T follicular helper cell (primary cell): Measurements from ENCODE around the gene LATS1.
A peak's percentile ranks its signal among the peaks of the same experiment; 100 is the strongest.
"Not testable (repeated sequence)": the region's sequence is repeated elsewhere in the genome, so short reads cannot be mapped to it uniquely, and the experiment has no call there.

Experiments
- DNase-seq: peaks from one replicate; pipeline ENCODE4 v3.0.0-alpha.2; 2020; ENCODE audit warnings: low read depth
- total RNA-seq, 2 experiments: gene quantifications; one replicate each; lab custom pipeline; 2026; lab: John Stamatoyannopoulos, UW

LATS1 gene
- 66.7 to 78.1 reads per million in 2 experiments for total RNA-seq

DNA sequence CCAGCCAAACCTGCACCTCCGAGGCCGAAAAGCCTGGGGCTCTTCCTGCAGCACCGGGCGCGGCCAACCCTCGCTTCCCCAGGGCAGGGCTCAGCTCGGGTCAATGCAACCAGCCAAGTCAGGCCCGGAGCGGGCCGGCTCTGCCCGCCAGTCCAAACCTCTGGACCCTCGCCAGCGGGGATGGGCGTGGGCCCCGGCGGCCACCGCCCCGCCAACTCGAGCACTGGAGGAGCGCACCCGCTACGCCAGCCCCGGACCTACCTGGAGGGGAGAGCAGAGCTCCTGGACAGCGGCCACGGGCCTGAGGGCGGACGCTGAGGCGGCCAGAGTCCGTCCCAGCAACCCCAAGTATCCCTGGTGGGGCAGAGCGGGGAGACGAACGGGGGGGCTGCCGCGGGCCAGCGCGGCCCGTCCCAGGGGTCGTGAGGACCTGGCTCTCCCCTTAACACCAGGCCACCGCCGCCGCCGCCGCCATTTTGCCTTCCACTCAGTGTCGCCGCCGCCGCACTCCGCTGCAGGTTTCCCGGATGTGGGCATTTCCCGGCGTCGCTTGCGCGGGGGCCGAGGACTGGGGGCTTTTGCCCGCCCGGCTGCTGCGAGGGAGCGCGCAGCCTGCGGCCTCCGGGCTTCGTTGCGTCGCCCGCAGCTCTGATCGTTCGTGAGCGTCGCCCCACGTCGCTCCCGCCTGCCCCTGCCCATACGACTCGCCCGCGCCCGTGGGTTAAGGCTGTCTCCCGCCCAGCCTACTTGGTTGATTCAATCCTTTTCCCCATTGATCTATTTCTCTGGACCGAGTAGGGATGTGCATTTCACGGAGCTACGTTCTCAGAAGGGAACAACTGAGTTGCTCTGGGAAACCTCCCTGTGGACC lies at the start of gene LATS1:
Gene LATS1 (minus strand): TSS at position 514 of the 871 bp plus-strand sequence. CDS start 15,975 bp downstream, outside the sequence.
- peak; percentile 90 for DNase-seq

DNA sequence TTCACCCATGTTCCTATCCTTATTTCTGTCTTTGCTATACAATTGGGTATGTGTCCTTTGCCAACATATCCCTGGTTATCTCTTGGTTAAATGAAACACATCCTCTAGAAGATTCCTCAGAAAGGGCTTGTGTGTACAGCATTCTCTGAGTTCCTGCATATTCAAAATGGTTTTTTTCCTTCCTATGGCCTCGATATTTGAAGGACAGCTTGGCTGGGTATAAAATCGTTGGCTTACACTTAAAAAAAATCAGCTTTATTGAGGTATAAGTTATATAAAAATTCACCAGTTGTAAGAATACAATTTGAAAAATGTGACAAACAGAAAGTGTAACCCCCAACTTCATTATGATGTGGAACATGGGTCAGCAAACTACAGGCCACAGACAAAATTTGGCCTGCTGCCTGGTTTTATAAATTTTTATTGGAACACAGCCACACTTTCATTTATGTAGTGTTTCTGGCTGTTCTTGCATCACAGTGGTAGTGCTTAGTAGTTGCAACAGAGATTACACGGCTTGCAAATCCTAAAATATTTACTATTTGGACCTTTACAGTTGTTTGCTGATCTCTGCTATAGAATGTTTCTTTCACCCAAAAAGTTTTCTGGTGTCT lies 48.4 kb upstream of the LATS1 start:
- no peak for DNase-seq

DNA sequence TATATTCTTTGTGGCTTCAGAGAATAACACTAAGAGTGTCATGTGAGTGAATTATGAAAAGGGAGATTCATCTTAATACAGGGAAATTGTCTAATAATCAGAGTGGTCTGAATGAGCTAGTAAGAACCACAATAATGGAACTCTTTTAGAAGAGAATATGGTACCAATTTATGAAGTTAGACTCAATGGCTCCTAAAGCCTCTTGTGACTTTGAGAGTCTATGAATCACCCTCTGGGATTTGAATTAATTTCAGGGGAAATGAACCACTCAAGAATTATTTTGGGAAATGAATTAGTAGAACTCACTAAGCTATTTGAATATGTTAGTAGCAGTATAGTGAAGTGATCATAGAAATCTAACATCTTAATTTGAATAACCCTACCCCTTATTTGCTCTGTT lies 46.0 kb upstream of the LATS1 start:
- DNase-seq: no peak

DNA sequence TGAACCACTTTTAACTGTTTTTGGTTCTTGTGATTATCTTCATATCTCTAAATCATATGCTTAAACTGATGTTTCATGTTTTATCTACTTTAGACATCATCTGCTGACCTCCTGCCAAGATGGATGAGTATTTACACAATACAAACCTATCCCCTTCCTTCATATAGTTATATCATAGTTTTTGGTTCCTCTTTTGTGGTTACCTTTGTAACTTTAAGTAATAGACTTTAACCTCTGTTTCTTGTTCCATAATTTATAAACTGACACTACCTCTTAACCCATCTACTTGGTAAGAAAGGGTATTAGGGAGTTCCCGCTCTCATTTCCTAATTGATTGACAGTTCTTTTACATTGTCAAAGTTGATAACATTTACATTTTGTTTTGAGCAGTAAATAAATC lies 43.5 kb upstream of the LATS1 start:
- no peak for DNase-seq

DNA sequence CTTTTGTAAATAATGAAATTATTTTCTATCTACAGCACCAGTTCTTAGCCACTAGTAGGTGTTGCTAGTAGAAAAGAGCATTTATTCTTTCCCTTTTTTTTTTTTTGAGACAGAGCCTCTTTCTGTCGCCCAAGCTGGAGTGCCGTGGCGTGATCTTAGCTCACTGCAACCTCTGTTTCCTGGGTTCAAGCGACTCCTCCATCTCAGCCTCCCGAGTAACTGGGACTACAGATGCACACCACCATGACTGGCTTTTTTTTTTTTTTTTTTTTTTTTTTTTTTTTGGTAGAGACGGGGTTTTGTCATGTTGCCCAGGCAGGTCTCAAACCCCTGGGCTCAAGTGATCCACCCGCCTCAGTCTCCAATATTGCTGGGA lies 38.3 kb upstream of the LATS1 start:
- no peak for DNase-seq

DNA sequence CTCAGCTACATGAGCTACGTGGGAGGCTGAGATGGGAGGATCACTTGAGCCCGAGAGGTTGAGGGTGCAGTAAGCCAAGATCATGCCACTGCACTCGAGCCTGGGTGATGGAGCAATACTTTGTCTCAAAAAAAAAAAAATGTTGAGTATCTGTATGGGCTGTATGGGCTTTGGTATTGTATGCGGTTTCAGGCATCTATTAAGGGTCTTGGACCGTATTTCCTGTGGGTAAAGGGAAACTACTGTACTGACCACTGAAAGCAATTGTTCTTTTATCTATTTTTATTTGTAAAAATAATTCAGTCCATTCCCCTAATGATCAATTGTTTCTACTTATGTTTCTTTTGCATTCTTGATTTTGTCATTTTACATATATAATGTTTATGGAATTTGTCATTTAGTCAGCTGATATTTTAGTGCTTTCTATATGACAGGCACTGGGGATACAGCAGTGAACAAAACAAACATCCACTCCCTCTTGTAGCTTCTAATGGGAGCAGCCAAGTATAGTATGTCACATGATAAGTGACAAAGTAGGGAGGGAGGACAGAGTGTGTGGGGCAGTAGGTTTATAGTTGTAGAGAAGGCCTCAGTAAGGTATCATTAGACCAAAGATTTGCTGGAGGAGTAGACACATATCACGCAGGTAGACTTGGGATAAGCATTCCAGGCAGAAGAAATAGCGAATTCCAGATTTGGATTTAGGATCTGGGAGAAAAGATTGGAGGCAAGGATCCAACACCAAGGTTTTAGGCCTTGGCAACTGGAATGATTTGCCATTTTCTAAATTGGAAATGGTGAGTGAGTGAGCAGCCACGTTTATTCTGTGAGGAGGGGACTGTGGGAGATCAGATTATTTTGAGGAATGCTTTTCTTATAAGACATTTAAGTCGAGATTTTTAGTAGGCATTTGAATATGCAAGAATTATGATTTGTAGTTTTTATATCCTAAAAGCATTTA lies 37.7 kb upstream of the LATS1 start:
- no peak for DNase-seq

DNA sequence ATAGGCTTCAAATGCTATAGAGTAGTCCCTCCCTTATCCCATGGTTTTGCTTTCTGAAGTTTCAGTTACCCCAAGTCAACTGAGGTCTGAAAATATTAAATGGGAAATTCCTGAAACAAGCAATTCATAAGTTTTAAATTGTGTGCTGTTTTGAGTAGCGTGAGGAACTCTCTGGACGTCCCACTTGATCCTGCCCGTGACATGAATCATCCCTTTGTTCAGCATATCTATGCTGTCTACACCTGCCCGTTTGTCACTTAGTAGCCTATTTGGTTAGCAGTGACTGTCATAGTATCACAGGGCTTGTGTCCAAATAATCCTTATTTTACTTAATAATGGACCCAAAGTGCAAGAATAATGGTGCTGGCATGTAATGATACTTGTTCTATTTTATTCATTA lies 36.6 kb upstream of the LATS1 start:
- no peak for DNase-seq

DNA sequence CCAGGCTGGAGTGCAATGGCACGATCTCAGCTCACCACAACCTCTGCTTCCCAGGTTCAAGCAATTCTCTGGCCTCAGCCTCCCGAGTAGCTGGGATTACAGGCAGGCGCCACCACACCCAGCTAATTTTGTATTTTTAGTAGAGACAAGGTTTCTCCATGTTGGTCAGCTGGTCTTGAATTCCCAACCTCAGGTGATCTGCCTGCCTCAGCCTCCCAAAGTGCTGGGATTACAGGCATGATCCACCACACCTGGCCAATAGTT lies 35.4 kb upstream of the LATS1 start:
- DNase-seq: not testable (repeated sequence)

DNA sequence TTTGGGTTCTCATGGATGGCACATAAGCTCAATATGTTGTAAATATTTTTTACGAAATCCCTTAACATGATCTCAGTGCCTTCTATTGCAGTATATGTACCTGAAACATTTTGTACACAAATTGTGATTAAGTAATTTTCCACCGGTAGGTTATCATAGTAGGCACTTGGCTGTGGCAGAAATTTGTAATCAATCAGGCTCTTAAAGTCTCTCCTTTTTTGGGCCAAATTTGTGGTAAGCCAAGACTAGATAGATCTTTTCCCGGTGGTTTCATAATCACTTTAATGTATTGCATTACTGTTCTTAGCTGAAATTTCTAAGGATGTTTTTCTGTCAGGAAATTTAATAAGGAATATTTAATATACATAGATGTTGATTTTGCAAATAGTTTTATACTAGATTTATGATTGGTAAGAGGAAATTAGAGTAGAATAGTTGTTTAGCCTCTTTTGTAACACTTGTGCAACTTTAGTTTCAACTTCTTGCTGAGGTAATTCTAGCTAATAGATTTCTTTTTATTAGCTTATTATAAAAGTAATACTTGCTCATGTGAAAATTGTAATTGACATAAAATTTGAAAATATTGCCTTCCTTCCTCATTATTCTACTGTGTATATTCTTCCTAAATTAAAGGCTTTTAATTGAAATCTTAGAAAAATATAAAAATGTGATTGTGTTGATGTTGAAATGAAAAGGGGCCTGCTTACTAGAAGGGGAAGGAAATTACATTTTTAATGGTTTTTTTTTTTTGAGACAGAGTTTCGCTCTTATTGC lies 34.9 kb upstream of the LATS1 start:
- no peak for DNase-seq

DNA sequence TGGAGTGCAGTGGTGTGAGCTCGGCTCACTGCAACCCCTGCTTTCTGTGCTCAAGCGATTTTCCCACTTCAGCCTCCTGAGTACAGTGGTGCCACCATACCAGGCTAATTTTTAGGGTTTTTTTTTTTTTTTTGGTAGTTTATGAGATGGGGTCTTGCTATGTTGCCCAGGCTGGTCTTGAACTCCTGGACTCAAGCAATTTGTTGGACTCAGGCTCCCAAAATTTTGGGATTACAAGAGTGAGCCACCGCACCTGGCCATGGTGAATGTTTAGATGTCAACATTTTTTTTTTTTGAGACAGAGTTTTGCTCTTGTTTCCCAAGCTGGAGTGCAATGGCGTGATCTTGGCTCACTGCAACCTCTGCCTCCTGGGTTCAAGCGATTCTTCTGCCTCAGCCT lies 34.0 kb upstream of the LATS1 start:
- not testable (repeated sequence) for DNase-seq

DNA sequence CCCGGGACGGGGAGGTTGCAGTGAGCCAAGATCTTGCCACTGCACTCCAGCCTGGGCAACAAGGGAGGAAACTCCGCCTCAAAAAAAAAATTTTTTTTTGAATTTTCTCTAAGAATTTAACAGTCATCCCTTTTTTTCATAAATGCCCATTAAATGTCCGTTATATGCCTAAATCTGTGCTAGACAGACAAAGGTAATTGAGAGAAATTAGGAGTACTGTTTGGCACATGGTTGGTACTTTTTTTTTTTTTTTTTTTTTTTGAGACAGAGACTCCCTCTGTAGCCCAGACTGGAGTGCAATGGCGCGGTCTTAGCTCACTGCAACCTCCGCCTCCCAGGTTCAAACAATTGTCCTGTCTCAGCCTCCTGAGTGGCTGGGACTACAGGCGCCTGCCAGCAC lies 33.3 kb upstream of the LATS1 start:
- no peak for DNase-seq

DNA sequence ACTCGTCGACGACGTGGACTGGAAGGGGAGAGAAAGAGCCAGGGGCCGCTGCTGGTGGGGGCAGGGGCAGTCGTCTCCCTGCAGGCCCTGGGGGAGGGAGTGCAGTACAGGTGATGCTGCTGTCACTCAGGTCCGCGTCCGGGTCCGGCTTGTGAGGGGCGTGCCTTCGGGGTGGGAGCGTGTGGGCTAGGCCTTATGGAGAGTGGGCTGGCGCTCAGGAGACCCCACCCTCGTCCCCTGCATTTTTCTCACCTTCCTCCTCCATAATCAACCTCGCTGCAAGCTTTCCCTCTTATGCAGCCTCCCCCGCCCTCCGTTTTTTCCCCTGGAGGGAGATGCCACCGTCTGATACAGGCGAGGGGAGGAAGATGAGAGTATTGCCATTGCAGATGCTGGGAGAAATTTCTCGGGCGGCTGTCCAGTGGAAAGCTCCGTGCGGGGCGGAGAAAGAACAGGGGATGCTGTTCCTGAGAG lies 32.3 kb upstream of the LATS1 start:
- DNase-seq: peak; percentile 19

DNA sequence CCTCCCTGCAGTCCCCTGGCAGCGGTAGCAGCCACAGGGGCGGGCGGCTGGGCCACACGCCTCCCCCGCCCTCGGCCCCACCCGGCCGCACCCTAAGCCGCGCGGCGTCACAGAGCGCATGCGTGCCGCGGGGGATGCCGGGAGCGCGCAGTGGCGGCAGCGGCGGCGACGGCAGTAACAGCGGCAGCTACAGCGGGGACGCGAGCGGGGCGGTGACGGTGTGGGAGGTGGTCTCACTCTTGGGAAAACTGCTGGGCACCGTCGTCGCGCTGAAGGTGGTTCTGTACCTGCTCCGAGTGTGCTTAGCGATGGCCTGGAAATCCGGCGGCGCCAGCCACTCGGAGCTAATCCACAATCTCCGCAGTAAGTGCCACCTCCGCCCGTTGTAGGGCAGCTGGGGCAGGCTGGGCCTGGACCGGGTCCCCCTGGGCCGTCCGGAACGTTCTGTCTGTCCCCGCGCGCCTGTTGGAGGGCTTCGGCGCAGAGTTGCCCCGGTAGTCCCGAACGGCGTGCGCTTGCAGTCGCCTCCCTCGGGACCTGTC lies 31.8 kb upstream of the LATS1 start, which contains the start of gene PCMT1:
Gene PCMT1 (plus strand): TSS at position 148 of the 542 bp plus-strand sequence. CDS start 161 bp downstream, at position 309.
- DNase-seq: peak; percentile 83

DNA sequence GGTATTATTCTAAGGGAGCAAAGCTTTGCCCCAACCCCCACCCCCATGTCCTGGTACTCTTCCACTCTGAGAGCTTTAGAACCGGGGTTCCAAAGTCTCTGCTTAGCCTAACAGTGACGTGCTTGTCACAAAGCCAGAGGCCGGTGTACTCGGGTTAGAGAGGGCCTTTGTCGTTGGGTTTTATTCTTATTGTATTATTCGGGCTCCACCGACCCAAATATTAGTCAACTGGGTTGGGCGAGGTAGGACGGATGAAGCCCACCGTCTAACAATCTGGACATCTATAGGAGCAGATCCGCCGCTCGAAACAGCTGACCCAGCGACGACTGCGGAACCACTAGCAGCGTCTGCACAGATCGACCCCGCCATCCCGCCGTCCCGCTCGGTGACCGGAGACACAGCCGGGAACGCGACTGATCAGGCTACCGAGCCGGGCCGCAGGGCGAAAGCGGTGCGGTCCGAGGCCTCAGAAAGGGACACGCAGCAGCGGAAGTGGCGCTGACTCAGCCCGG lies 31.2 kb upstream of the LATS1 start:
- DNase-seq: not testable (repeated sequence)

DNA sequence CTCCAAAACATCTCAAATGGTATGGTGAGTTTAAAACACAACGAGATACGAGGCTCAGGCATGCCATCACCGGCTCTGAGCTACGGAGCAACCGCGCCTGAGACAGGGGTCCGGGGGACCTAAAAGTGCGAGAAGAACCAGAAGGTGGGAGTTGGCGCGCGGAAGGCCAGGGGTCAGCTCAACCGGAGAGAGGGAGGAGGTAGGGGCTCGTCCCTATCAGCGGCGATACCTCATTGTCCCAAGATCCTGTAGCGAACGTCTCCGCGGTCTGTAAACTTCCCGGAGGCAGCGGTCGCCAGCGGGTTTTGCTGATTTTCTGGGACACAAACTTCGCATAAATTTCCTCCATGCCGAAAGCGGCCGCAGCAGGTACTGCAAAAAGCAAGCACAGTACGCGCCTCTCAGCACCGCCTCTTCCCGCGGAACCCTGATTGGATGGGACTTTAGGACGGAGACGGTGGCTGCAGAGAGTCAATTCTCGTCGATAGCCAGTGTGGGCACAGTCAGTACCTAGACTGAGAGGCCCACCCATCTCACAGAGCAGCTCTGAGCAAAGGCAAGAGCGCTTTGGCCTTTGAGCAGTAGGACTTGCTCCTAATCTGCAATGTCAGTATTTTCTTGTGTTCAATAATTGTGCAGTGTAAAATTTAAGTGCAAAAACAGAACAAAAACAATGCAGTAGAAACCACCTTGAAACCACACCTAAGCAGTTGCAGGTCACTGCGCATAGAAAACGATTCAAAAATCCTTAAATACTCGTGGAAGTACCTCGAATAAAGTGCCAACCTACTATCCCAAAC lies 28.4 kb upstream of the LATS1 start, which contains the start of gene NUP43:
Gene NUP43 (minus strand): TSS at position 383 of the 800 bp plus-strand sequence. CDS start 34 bp downstream, at position 349.
- DNase-seq: peak; percentile 84

DNA sequence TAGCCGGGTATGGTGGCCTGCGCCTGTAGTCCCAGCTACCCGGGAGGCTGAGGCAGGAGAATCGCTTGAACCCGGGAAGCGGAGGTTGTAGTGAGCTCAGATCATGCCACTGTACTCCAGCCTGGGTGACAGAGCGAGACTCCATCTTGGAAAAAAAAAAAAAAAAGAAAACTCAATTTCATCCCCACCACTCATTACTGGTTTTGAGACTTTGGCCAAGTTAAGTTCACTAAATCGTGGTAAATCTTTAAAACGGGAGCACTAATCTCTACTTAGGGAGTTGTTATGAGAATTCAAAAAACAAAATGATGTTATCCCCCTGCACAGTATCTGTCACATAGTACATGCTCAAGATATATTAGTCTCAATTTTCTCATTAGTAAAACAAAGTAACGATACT lies 27.4 kb upstream of the LATS1 start:
- not testable (repeated sequence) for DNase-seq

DNA sequence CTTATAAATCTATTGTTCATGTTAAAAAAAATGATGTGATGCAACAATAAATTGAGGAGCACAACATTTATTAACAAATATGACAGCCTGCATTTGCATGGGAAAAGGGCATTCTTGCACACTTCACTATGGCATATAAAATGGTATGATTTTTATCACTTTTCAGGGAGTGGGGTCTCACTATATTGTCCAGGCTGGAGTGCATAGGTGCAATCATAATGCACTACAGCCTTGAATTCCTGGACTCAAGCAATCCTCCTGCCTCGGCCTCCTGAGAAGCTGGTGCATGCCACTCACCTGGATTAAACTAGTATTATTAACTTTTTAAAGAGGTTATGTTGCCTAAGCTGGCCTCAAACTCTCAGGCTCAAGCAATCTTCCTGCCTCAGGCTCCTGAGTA lies 17.0 kb upstream of the LATS1 start:
- DNase-seq: no peak

DNA sequence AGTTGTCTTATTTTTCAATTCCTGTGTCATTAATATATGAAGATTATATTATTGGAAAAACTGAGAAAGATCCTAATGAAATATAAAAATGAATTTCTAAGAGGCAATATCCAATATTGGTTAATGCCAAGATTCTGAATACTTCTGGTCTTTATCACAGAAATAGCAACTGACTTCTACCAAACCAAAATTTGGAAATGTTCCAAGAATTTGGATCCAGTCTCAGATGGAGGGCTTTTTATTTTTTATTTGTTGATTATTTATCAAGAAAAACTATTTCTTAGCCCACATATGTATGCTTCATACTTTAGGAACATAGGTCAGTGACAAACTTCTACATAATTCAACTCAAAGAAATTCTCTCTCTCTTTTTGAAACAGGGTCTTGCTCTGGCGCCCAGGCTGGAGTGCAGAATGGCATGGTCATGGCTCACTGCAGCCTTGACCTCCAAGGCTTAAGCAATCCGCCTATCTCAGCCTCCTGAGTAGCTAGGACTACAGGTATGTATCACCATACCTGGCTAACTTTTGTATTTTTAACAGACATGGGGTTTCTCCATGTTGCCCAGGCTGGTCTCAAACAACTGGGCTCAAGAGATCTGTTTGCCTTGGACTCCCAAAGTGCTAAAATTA lies 15.3 kb upstream of the LATS1 start:
- DNase-seq: no peak

DNA sequence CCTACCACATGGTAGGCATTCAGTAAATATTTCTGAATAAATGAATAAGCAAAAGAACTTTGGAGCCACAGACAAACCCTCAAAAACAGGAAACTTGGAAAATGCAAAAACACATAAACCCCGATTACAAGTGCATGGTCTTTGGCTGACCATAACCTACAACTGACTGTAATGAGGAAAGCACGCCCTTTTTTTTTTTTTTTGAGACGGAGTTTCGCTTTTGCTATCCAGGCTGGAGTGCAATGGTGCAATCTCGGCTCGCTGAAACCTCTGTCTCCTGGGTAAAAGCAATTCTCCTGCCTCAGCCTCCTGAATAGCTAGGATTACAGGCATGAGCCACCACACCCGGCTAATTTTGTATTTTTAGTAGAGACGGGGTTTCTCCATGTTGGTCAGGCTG lies 11.9 kb upstream of the LATS1 start:
- DNase-seq: no peak
